GM21576 (cell line): Measurements from ENCODE around the gene NEK7.
A peak's percentile ranks its signal among the peaks of the same experiment; 100 is the strongest.
"Not testable (repeated sequence)": the region's sequence is repeated elsewhere in the genome, so short reads cannot be mapped to it uniquely, and the experiment has no call there.

ENCODE experiments used
- ATAC-seq: cut with Tn5 transposase; IDR thresholded peaks from one replicate; pipeline ENCODE4 v1.9.1; 2021; ENCODE audit warnings: mild to moderate bottlenecking, moderate library complexity; ENCODE audit not compliant: unreplicated experiment

Gene NEK7

GRCh38 chr1:198167436-198167934, 10.7 kb downstream of the NEK7 start:
- peak; percentile 69 for ATAC-seq

GRCh38 chr1:198168227-198168626, 11.4 kb downstream of the NEK7 start:
- no peak for ATAC-seq

- no peak for ATAC-seq
Observed at GRCh38 chr1:198169672-198170071, 12.9 kb downstream of the NEK7 start.

GRCh38 chr1:198171667-198172540, 15.1 kb downstream of the NEK7 start:
- ATAC-seq: no peak

GRCh38 chr1:198173832-198174231, 17.0 kb downstream of the NEK7 start:
- no peak for ATAC-seq

GRCh38 chr1:198174297-198174696, 17.5 kb downstream of the NEK7 start:
- peak; percentile 29 for ATAC-seq

GRCh38 chr1:198175423-198176170, 18.8 kb downstream of the NEK7 start:
- ATAC-seq: peak; percentile 78

GRCh38 chr1:198176179-198176578, 19.4 kb downstream of the NEK7 start:
- ATAC-seq: no peak

GRCh38 chr1:198177546-198177945, 20.7 kb downstream of the NEK7 start:
- ATAC-seq: no peak

GRCh38 chr1:198178615-198179014, 21.8 kb downstream of the NEK7 start:
- no peak for ATAC-seq

GRCh38 chr1:198179556-198179981, 22.8 kb downstream of the NEK7 start:
- no peak for ATAC-seq

GRCh38 chr1:198183605-198184004, 26.8 kb downstream of the NEK7 start:
- no peak for ATAC-seq

GRCh38 chr1:198184516-198184915, 27.7 kb downstream of the NEK7 start:
- no peak for ATAC-seq

GRCh38 chr1:198185146-198185545, 28.3 kb downstream of the NEK7 start:
- ATAC-seq: no peak

- ATAC-seq: peak; percentile 51
Observed at GRCh38 chr1:198185759-198186158, 29.0 kb downstream of the NEK7 start.

- no peak for ATAC-seq
Observed at GRCh38 chr1:198186916-198187580, 30.2 kb downstream of the NEK7 start.

GRCh38 chr1:198187973-198188588, 31.3 kb downstream of the NEK7 start:
- ATAC-seq: no peak

- ATAC-seq: no peak
Observed at GRCh38 chr1:198191117-198191516, 34.3 kb downstream of the NEK7 start.

GRCh38 chr1:198193871-198194270, 37.1 kb downstream of the NEK7 start:
- not testable (repeated sequence) for ATAC-seq

GRCh38 chr1:198196630-198197029, 39.8 kb downstream of the NEK7 start:
- ATAC-seq: no peak

GRCh38 chr1:198197285-198197684, 40.5 kb downstream of the NEK7 start:
- ATAC-seq: no peak
